Measurements from ENCODE around the gene POLE. TPM values are rescaled to one million over a fixed set of nuclear protein-coding genes. Genes with fewer than 3 reads are reported as not detected.

Gene POLE
- total RNA-seq, 4 donors from 2014 or later: 25.8 to 66.0 (median 36.9) TPM

GRCh38 chr12:132720606-132721345 lies 33.6 kb upstream of the POLE start:
- WGBS, 2 donors: 93 to 96% methylated on average over 25 of the region's 25 CpGs
- intact Hi-C loops (cut with DNase I; ENCODE audit: low total_unique reads): no loop called here

DNA sequence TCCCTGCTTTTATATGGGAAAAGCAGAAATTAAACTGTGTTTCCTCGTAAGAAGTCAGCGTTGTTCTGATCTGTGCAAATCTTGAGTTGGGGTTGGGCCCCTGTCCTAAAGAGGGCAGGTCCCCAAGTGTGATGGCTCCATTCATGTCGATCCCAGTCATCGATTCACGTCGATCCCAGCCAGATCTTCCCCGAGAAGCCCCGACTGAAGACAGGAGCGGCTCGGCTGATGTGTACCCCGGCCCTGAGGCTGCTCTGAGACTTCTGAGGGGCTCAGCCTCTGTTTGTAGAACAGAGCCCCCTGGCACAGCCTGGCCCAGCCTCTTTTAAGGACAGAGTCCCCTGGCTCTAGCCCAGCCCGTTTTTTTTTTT lies 32.8 kb upstream of the POLE start:
- H3K4me3 ChIP-seq (ENCODE audit: low read depth, poor library complexity, severe bottlenecking): no peak overlapping the region
- WGBS, 2 donors: 92 to 93% methylated on average over 12 of the region's 12 CpGs
- intact Hi-C loops (cut with DNase I; ENCODE audit: low total_unique reads): no loop called here
- no peak for TF ChIP-seq POLR2A (IDR thresholded peaks at IDR 0.05)
- no peak for TF ChIP-seq CTCF (IDR thresholded peaks at IDR 0.05)
- DNase-seq (ENCODE audit: low spot score in 2 of 2): no peak

More at GRCh38 chr12:132720606-132721345, 33.6 kb upstream of the POLE start:
- TF ChIP-seq POLR2A (IDR thresholded peaks at IDR 0.05): no peak
- no peak for TF ChIP-seq CTCF (IDR thresholded peaks at IDR 0.05)
- H3K4me3 ChIP-seq (ENCODE audit: low read depth, poor library complexity, severe bottlenecking): no peak overlapping the region
- no peak for DNase-seq (ENCODE audit: low spot score in 2 of 2)

DNA sequence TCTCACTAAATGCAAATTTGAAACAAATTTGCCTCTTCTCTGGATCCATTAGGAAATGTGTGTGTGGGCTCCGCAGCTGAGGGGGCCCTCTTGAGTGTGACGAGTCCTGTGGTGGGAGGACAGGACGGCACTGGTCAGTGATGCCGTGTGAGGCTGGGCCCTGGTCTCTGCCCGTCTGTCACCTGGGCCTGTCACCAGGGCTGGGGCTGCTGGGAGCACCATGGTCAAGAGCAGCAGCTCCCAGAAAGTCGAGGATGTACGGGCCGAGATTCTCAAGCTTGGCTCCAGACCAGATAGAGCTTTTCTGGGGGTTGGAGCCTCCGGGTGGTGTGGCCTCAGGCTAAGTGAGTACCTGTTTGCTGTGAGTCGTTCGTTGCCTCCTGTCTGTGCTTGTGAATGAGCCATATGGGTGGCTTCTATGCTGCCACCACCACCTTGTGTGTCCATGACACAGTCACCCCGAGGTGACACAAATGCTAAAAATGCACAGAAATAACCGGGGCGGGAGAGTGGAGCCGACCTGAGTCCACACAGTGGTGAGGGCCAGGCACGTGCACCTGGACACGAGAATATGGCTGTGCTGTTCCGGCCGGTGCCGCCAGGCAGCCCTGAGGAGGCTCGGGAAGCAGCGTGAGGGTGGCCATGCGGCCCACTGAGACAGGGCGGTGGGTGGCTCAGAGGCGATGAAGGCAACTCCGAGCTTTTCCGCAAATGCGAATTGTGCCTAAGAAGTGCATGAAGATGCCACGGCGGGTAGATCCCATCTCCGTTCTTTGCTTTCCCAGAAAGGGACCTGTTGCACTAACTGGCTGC lies 32.2 kb upstream of the POLE start:
- 88 to 89% methylated on average over 30 to 31 of the region's 31 CpGs for WGBS, 2 donors
- no peak overlapping the region for H3K4me3 ChIP-seq (ENCODE audit: low read depth, poor library complexity, severe bottlenecking)
- TF ChIP-seq CTCF (IDR thresholded peaks at IDR 0.05) (no peak), POLR2A (IDR thresholded peaks at IDR 0.05) (no peak)
- intact Hi-C loops (cut with DNase I; ENCODE audit: low total_unique reads): no loop called here
- DNase-seq (ENCODE audit: low spot score in 2 of 2): no peak

DNA sequence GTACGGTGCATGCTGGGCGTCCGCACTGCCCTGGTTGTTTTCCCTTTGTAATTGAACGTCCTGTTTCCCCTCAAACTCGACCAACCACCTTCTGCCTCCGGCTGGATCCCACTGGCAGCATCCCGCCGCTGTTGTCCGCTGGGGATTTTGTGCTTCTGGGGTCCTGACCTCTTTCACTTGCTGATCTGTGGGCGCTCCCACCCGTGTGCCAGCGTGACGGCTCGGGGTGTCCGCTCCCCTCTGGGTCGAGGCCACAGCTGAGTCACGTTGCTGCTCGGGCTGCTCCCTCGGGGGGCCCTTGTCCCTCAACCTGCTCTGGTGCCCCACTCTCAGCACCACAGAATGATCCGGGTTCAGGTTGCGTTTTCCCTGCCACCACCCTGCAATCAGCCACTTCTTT lies 31.5 kb upstream of the POLE start:
- WGBS, 2 donors: 90 to 93% methylated on average over 12 to 20 of the region's 21 CpGs
- no peak for TF ChIP-seq CTCF (IDR thresholded peaks at IDR 0.05)
- TF ChIP-seq POLR2A (IDR thresholded peaks at IDR 0.05): no peak
- intact Hi-C loops (cut with DNase I; ENCODE audit: low total_unique reads): no loop called here
- no peak for DNase-seq (ENCODE audit: low spot score in 2 of 2)
- H3K4me3 ChIP-seq (ENCODE audit: low read depth, poor library complexity, severe bottlenecking): no peak overlapping the region

DNA sequence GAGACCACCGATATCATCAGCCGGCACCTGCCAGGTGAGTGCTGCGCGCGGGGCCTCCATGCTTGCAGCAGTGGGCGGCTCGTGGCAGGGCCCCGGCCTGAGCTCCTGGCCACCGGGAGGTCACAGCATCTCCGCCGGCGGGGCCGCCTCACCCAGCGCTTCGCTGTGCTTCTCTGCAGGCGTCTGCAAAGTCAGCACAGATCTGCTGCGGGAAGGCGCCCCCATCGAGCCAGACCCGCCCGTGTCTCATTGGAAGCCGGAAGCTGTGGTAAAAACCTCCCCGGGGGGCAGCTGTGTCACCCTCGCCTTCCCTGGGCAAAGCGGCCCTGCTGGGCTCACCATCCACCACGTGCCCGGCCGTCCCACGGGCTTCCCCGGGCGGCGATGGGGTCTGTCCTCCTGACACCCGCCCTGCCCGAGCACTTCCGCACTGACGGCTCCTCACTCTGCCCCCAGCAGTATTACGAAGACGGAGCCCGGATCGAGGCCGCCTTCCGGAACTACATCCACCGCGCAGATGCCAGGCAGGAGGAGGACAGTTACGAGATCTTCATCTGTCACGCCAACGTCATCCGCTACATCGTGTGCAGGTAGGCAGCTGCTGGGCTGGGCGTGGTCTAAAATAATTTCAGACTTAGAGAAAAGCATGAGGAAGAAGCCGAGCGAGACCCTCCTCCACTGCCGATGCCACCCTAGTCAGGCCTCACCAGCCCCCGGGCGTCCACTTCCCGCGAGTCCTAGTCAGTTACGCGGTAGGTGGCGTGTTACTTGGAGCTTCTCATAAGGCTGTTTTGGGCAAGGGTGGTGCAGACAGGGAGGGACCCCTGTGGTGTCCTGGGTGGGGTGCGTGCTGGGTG lies 30.6 kb upstream of the POLE start:
- TF ChIP-seq POLR2A (IDR thresholded peaks at IDR 0.05): no peak
- no peak for TF ChIP-seq CTCF (IDR thresholded peaks at IDR 0.05)
- no peak for DNase-seq (ENCODE audit: low spot score in 2 of 2)
- 94 to 97% methylated on average over 54 to 59 of the region's 61 CpGs for WGBS, 2 donors
- H3K4me3 ChIP-seq (ENCODE audit: low read depth, poor library complexity, severe bottlenecking): no peak overlapping the region
- intact Hi-C loops (cut with DNase I; ENCODE audit: low total_unique reads): no loop called here

Data from lower leg skin (tissue), 4 donors.